Keratinocyte (primary cell): ENCODE measurements around the gene QSOX2. TPM values are rescaled to one million over a fixed set of nuclear protein-coding genes. Genes with fewer than 3 reads are reported as not detected.

Experiments used
- DNase-seq: peaks from one replicate; pipeline ENCODE4 v3.0.0-alpha.2; 2011; ENCODE audit warnings: low read depth, missing footprints, low spot score
- FAIRE-seq: peaks from 2 replicates; lab custom pipeline; 2011; peaks lifted over from hg19 to GRCh38; lab: Jason Lieb, UNC
- H2AFZ ChIP-seq: 2 replicates; pipeline ENCODE4 v1.6.0; 2012; ENCODE audit warnings: low read length, control low read depth, inconsistent platforms; ENCODE audit not compliant: control insufficient read depth
- H3K27ac ChIP-seq: 2 replicates; pipeline ENCODE4 v1.5.1; 2011; ENCODE audit warnings: low read length; ENCODE audit not compliant: control insufficient read depth, insufficient read depth
- H3K27me3 ChIP-seq: 3 replicates; pipeline ENCODE4 v1.6.0; 2011; ENCODE audit warnings: low read length; ENCODE audit not compliant: control insufficient read depth, insufficient read depth; ENCODE audit errors: extremely low read depth
- H3K36me3 ChIP-seq, 2 experiments: 2 replicates in 1 of 2; 3 replicates in 1 of 2; pipeline ENCODE4 v1.5.1; 2011; ENCODE audit warnings: low read length in 2 of 2, mild to moderate bottlenecking in 1 of 2; ENCODE audit not compliant: control insufficient read depth in 2 of 2, insufficient read depth in 2 of 2; ENCODE audit errors: extremely low read depth in 1 of 2
- H3K4me1 ChIP-seq: 3 replicates; pipeline ENCODE4 v1.5.1; 2011; ENCODE audit warnings: low read length; ENCODE audit not compliant: control insufficient read depth, insufficient read depth; ENCODE audit errors: extremely low read depth
- H3K4me2 ChIP-seq: 3 replicates; pipeline ENCODE4 v1.6.0; 2011; ENCODE audit warnings: low read depth, low read length; ENCODE audit not compliant: control insufficient read depth, insufficient read depth; ENCODE audit errors: extremely low read depth
- H3K4me3 ChIP-seq, 3 experiments: fragments of 200-600 bp in 1 of 3; sonication (generic) in 1 of 3; 2 replicates in 2 of 3; 3 replicates in 1 of 3; pipeline ENCODE4 v1.5.1; 2011 to 2016; ENCODE audit warnings: low read length in 3 of 3, mild to moderate bottlenecking in 3 of 3, control low read depth in 2 of 3, inconsistent platforms in 1 of 3, low read depth in 1 of 3, mixed read lengths in 1 of 3, mixed run types in 1 of 3, moderate library complexity in 1 of 3; ENCODE audit not compliant: control insufficient read depth in 2 of 3, insufficient read depth in 2 of 3; ENCODE audit errors: extremely low read depth in 1 of 3
- H3K79me2 ChIP-seq: 2 replicates; pipeline ENCODE4 v1.6.0; 2012; ENCODE audit warnings: low read length; ENCODE audit not compliant: control insufficient read depth, insufficient read depth
- H3K9ac ChIP-seq: 3 replicates; pipeline ENCODE4 v1.6.0; 2011; ENCODE audit warnings: low read length; ENCODE audit not compliant: control insufficient read depth, insufficient read depth; ENCODE audit errors: extremely low read depth
- H3K9me1 ChIP-seq: 3 replicates; pipeline ENCODE4 v1.6.0; 2011; ENCODE audit warnings: low read length; ENCODE audit not compliant: control insufficient read depth, insufficient read depth; ENCODE audit errors: extremely low read depth
- H3K9me3 ChIP-seq: 2 replicates; pipeline ENCODE4 v1.5.1; 2012; ENCODE audit warnings: low read depth, low read length; ENCODE audit not compliant: control insufficient read depth
- H4K20me1 ChIP-seq: 3 replicates; pipeline ENCODE4 v1.6.0; 2011; ENCODE audit warnings: low read length; ENCODE audit not compliant: control insufficient read depth, insufficient read depth; ENCODE audit errors: extremely low read depth
- EZH2 ChIP-seq: IDR thresholded peaks from one replicate; pipeline ENCODE4 v1.6.1; 2012; ENCODE audit warnings: inconsistent platforms, mild to moderate bottlenecking, low read length, moderate library complexity
- dilution Hi-C: fragments of 300-500 bp; cut with MboI; formaldehyde crosslinking; loops from one replicate; pipeline ENCODE4 v1.7.0; 2020; ENCODE audit warnings: low sequenced_read_pairs; ENCODE audit not compliant: extremely low pct_ligation_motif_present
- polyA plus RNA-seq, 5 experiments: library from polyadenylated mRNA; depleted of rRNA in 3 of 5; stranded (reverse) in 3 of 5; stranded (forward) in 1 of 5; unstranded in 1 of 5; fragments of >200 nt; gene quantifications; 1 replicate in 1 of 5; 2 replicates in 3 of 5; 3 replicates in 1 of 5; pipeline versions ENCODE4 v1.2.1 to v1.2.3, GENCODE V29; 2011 to 2012; ENCODE audit warnings: missing spikeins in 2 of 5, low read depth in 1 of 5, low replicate concordance in 1 of 5
- TF ChIP-seq, protein P1 (sequence below), 3 experiments: IDR thresholded peaks in 1 of 3; conservative IDR thresholded peaks in 1 of 3; optimal IDR thresholded peaks in 1 of 3; 2 replicates in 2 of 3; 3 replicates in 1 of 3; pipeline versions ENCODE3 to v1.5.1; 2011; ENCODE audit warnings: low read length in 3 of 3, mild to moderate bottlenecking in 3 of 3, moderate library complexity in 2 of 3, control low read depth in 1 of 3, inconsistent platforms in 1 of 3; ENCODE audit not compliant: insufficient read depth in 2 of 3; ENCODE audit errors: extremely low read depth in 1 of 3

Gene QSOX2
- polyA plus RNA-seq, 1 donor (not counting 4 experiments of a cell fraction or from before 2014, with no cell fraction given), result 11.9 TPM

DNA sequence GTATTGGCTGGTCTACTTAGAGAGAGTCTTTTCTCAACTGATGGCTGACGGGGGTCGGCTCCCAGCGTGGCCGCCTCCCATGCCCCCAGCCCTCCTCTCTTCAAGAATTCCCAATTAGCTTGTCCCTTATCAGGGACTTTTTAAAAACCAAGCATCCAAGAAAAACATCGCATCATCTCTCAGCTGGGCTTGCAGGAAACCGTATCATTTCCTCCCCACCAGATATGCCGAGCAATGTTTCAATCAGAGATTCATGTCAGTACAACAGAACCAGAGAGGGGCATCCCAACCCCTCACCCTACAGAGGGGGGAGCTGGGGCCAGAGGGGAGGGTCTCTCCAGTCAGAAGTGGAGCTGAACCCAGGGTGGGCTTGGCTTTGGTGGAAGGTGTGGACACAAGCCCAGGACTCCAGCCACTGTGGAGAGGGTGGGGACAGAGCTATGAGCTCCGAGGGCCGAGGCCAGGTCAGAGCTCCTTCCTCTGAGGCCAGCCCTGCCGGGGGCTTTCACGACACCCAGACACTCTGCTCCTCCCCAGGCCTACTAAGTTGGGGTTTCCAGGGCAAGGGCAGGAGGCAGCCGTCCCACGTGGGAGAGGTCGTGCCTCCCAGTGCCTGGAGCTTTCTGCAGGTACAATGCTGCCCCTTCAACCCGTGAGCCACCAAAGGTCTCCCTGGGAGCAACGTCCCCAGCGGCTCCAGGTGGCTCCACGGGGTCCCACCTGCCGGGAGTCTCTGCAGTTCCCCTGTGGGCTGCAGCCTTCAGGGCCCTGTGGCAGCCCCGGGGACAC is 87.9 kb downstream of the QSOX2 start:
- Histone ChIP-seq H3K9ac (no peak overlapping the region), H3K4me1 (no peaks in the 10 kb centered on the region), H3K79me2 (no peaks in the 10 kb centered on the region), H3K27me3 (peaks cover 30% of the 10 kb centered on the region), H3K9me1 (no peaks in the 10 kb centered on the region), H3K4me3 (no peak overlapping the region), H4K20me1 (no peaks in the 10 kb centered on the region), H3K4me2 (no peak overlapping the region), H3K27ac (no peak overlapping the region), H3K9me3 (no peaks in the 10 kb centered on the region), H2AFZ (no peak overlapping the region), H3K36me3 (no peaks in the 10 kb centered on the region)
- dilution Hi-C loops, result no loop called here
- DNase-seq, result no peak
- FAIRE-seq, result no peak
- TF ChIP-seq, protein P1, sequence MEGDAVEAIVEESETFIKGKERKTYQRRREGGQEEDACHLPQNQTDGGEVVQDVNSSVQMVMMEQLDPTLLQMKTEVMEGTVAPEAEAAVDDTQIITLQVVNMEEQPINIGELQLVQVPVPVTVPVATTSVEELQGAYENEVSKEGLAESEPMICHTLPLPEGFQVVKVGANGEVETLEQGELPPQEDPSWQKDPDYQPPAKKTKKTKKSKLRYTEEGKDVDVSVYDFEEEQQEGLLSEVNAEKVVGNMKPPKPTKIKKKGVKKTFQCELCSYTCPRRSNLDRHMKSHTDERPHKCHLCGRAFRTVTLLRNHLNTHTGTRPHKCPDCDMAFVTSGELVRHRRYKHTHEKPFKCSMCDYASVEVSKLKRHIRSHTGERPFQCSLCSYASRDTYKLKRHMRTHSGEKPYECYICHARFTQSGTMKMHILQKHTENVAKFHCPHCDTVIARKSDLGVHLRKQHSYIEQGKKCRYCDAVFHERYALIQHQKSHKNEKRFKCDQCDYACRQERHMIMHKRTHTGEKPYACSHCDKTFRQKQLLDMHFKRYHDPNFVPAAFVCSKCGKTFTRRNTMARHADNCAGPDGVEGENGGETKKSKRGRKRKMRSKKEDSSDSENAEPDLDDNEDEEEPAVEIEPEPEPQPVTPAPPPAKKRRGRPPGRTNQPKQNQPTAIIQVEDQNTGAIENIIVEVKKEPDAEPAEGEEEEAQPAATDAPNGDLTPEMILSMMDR (optimal IDR thresholded peaks at IDR 0.05 in 1 of 3, IDR thresholded peaks at IDR 0.05 in 1 of 3, conservative IDR thresholded peaks at IDR 0.05 in 1 of 3; ENCODE audit: extremely low read depth in 1 of 3, insufficient read depth in 2 of 3, low read length in 3 of 3), result no peak
- no peak for TF ChIP-seq EZH2

Other genes starting within 250 kb of the QSOX2 start
- gene NACC2, start 150.5 kb downstream of the QSOX2 start, polyA plus RNA-seq, result 4.6 to 7.4 TPM (median 6.6 TPM) in 3 replicates
- gene TMEM250, start 126.9 kb downstream of the QSOX2 start, polyA plus RNA-seq, result 9.9 to 19.2 TPM (median 14.3 TPM) in 3 replicates
- not detected in 3 replicates for gene LHX3, start 40.7 kb downstream of the QSOX2 start, polyA plus RNA-seq
- 0.03 to 0.04 TPM in 2 of 3 replicates, not detected in the other for gene CCDC187, start 58.3 kb upstream of the QSOX2 start, polyA plus RNA-seq
- gene GPSM1, start 81.7 kb upstream of the QSOX2 start, polyA plus RNA-seq, result 2.5 to 8.1 TPM (median 3.3 TPM) in 3 replicates
- gene DNLZ, start 117.9 kb upstream of the QSOX2 start, polyA plus RNA-seq, result 6.1 to 7.8 TPM (median 6.7 TPM) in 3 replicates
- gene CARD9, start 127.9 kb upstream of the QSOX2 start, polyA plus RNA-seq, result 0.05 to 0.21 TPM (median 0.07 TPM) in 3 replicates
- 3.6 to 4.5 TPM (median 3.6 TPM) in 3 replicates for gene SNAPC4, start 154.4 kb upstream of the QSOX2 start, polyA plus RNA-seq
- 36.8 to 50.8 TPM (median 46.5 TPM) in 3 replicates for gene ENTR1, start 164.8 kb upstream of the QSOX2 start, polyA plus RNA-seq
- 71.3 to 86.1 TPM (median 85.9 TPM) in 3 replicates for gene PMPCA, start 164.8 kb upstream of the QSOX2 start, polyA plus RNA-seq
- 4.4 to 6.5 TPM (median 5.2 TPM) in 3 replicates for gene INPP5E, start 194.0 kb upstream of the QSOX2 start, polyA plus RNA-seq
- 12.2 to 33.1 TPM (median 15.8 TPM) in 3 replicates for gene SEC16A, start 237.2 kb upstream of the QSOX2 start, polyA plus RNA-seq